Right lobe of liver (tissue), 6 donors: ENCODE results near the gene STX7. TPM values are rescaled to one million over a fixed set of nuclear protein-coding genes. Genes with fewer than 3 reads are reported as not detected.

ENCODE experiments used
- ATAC-seq, 4 donors: fragments of 200-7000 bp; cut with Tn5 transposase; one replicate each; pipeline ENCODE4 v1.9.1; 2020; ENCODE audit warnings: mild to moderate bottlenecking in 4 of 4, moderate library complexity in 4 of 4
- DNase-seq, 3 donors: peaks; one replicate each; pipeline ENCODE4 v3.0.0-alpha.2; 2020
- H3K27ac ChIP-seq, 3 donors: fragments of 200-600 bp; one replicate each; pipeline ENCODE4 v1.8.0; 2022
- H3K27me3 ChIP-seq, 2 donors: fragments of 200-600 bp; one replicate each; pipeline ENCODE4 v1.8.0; 2022
- H3K36me3 ChIP-seq, 4 donors: fragments of 200-600 bp; sonication (generic) in 1 of 4; one replicate each; pipeline versions ENCODE4 v1.5.1 to v1.8.0; 2017 to 2022; ENCODE audit warnings: control low read depth in 1 of 4
- H3K4me1 ChIP-seq, 4 donors: fragments of 200-600 bp; sonication (generic) in 1 of 4; one replicate each; pipeline versions ENCODE4 v1.5.1 to v1.8.0; 2017 to 2022; ENCODE audit warnings: control low read depth in 1 of 4
- H3K4me3 ChIP-seq, 3 donors: fragments of 200-600 bp; one replicate each; pipeline ENCODE4 v1.8.0; 2022
- H3K9me3 ChIP-seq, 4 donors: fragments of 200-600 bp; sonication (generic) in 1 of 4; one replicate each; pipeline versions ENCODE4 v1.5.1 to v1.8.0; 2017 to 2022; ENCODE audit warnings: control low read depth in 1 of 4
- POLR2A ChIP-seq: fragments of 450-650 bp; IDR thresholded peaks from one replicate; pipeline ENCODE4 v1.6.1; 2017; ENCODE audit warnings: antibody characterized with exemption, mild to moderate bottlenecking
- WGBS: methylation state at CpG from one replicate; pipeline ENCODE4 v1.1.6; 2018; ENCODE audit warnings: low coverage, low lambda C conversion rate; ENCODE audit not compliant: insufficient coverage; ENCODE audit errors: missing lambda C conversion rate; 5-methylcytosine and 5-hydroxymethylcytosine counted together
- intact Hi-C, 2 donors: fragments of 100-400 bp; cut with DNase I; formaldehyde crosslinking; loops; one replicate each; pipeline versions ENCODE4 v1.11.2 to v1.14.1; 2022
- total RNA-seq, 6 experiments: library from RNA; depleted of rRNA in 2 of 6; stranded (reverse); fragments of >200 nt in 2 of 6; fragmentation: NEBNext Ultra II Directional in 3 of 6; extraction: Animal tissue kit (Norgen Biotek cat#: 25700) in 3 of 6; gene quantifications; one replicate each; pipeline versions ENCODE4 v1.1.0 to v1.2.4, GENCODE V29; 2016 to 2023
- TF ChIP-seq, protein P1 (sequence below), 4 donors: fragments of 200-600 bp in 3 of 4; fragments of 450-650 bp in 1 of 4; IDR thresholded peaks; one replicate each; pipeline versions ENCODE4 v1.5.1 to v1.8.0; 2016 to 2022; ENCODE audit warnings: antibody characterized with exemption in 4 of 4, mild to moderate bottlenecking in 2 of 4
- donor health status: DM: no; HTN: yes; CAD: no.
- donor health status: DM: no; HTN: no; CAD: no.
- donor health status: DM: no; HTN: no; CAD: no.
- donor health status: DM: no; HTN: yes; CAD: no.
- donor health status: DM: no; HTN: yes; CAD: no.

The STX7 gene
- total RNA-seq, 6 experiments from 2014 or later: 14.9 to 28.5 (median 17.0) TPM

DNA sequence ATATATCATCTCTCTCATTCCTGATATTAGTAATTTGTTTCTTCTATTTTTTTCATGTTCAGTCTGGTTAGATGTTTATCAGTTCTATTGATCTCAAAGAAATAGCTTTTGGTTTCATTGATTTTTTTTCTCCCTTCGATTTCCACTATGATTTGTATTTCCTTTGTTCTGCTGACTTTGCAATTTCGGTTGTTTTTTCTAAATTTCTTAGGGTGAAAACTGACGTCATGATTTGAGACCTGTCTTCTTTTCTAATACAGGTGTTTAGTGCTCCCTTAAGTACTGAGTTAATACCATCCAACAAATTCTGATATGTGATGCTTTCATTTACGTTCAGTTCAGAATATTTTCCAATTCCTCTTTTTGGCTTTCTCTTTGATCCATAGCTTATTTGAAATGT, 25.2 kb downstream of the STX7 start:
- ATAC-seq (no peak), DNase-seq (no peak)
- no peaks in the 10 kb centered on the region for H3K9me3 ChIP-seq
- 42% methylated on average over 4 of the region's 4 CpGs for WGBS
- H3K4me3 ChIP-seq: no peak overlapping the region
- intact Hi-C loops: no loop called here
- no peak overlapping the region for H3K27ac ChIP-seq
- TF ChIP-seq POLR2A: no peak
- TF ChIP-seq, protein P1, sequence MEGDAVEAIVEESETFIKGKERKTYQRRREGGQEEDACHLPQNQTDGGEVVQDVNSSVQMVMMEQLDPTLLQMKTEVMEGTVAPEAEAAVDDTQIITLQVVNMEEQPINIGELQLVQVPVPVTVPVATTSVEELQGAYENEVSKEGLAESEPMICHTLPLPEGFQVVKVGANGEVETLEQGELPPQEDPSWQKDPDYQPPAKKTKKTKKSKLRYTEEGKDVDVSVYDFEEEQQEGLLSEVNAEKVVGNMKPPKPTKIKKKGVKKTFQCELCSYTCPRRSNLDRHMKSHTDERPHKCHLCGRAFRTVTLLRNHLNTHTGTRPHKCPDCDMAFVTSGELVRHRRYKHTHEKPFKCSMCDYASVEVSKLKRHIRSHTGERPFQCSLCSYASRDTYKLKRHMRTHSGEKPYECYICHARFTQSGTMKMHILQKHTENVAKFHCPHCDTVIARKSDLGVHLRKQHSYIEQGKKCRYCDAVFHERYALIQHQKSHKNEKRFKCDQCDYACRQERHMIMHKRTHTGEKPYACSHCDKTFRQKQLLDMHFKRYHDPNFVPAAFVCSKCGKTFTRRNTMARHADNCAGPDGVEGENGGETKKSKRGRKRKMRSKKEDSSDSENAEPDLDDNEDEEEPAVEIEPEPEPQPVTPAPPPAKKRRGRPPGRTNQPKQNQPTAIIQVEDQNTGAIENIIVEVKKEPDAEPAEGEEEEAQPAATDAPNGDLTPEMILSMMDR (IDR thresholded peaks at IDR 0.05): no peak
- H3K36me3 ChIP-seq: no peaks in the 10 kb centered on the region
- no peaks in the 10 kb centered on the region for H3K4me1 ChIP-seq
- H3K27me3 ChIP-seq: no peaks in the 10 kb centered on the region

DNA sequence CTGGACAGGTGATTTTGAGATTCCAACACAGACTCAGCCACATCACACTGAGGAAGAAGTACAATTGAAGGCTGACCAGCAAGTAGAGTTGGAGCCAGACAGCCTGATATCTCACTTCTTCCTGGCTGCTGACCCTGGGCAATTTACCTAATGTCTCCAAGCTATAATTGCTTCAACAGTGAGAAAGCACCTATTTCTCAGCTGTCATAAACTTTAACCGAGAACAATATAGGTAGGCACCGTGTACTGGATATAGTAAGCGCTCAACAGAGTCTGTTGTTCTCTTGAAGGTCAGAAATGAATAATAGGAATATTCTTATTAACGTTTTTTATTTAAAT, 28.3 kb downstream of the STX7 start:
- no peak for DNase-seq
- H3K27me3 ChIP-seq: no peaks in the 10 kb centered on the region
- TF ChIP-seq, protein P1 (IDR thresholded peaks at IDR 0.05): no peak
- no peak for TF ChIP-seq POLR2A
- WGBS: 81% methylated on average over 4 of the region's 4 CpGs
- H3K4me1 ChIP-seq: no peaks in the 10 kb centered on the region
- peak in 1 of 4 donors; percentile 16 for ATAC-seq
- intact Hi-C loops: no loop called here
- H3K36me3 ChIP-seq: no peaks in the 10 kb centered on the region
- no peak overlapping the region for H3K27ac ChIP-seq
- H3K4me3 ChIP-seq: no peak overlapping the region
- no peaks in the 10 kb centered on the region for H3K9me3 ChIP-seq

DNA sequence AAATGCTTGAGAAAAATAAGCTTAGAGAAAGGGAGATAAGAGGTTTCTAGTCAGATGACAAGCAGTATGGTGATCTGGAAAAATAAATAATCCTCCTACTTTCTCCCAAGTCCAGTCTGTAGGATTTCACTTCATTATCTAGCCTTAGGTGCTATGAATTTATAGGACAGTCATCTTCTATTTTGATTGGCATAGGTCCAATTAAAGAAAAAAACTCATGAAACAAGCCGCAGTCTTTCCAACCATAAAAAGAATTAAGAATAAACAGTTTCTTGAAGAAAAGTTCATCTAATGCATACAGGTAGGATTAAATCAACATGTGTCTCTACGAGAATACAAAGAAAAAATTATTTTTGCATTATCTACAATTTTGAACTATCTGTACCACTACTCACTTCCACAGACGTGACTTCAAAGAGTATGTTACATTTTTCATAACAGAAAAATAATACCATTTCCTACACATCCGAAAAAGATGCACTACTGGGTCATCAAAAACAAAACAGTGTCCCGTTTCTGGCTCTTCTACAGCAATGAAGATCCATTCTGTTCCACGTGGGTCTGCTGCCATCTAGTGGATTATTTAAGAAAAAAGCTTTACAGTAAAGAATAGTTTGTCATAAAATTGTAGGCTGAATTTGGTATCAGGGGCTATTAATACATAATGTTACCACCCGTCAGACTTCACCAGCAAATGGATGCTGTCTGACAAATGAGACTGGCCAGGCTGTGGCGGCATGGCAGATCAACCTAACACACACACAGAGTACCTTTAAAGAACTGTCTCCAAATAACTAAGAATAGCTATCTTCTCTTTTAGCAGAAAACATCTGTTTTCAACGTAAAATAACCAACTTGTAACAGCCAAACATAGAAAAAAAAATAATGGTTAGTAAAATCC, 28.9 kb downstream of the STX7 start:
- Histone ChIP-seq H3K27ac (no peak overlapping the region), H3K4me3 (no peak overlapping the region), H3K27me3 (no peaks in the 10 kb centered on the region), H3K9me3 (no peaks in the 10 kb centered on the region), H3K36me3 (no peaks in the 10 kb centered on the region), H3K4me1 (no peaks in the 10 kb centered on the region)
- DNase-seq (no peak), ATAC-seq (peak; percentile 82 to 93 (median 90))
- no peak for TF ChIP-seq POLR2A
- TF ChIP-seq, protein P1 (IDR thresholded peaks at IDR 0.05): peak; percentile 75 to 77 (median 76)
- WGBS: 20% methylated on average over 9 of the region's 9 CpGs
- intact Hi-C loops: no loop called here

DNA sequence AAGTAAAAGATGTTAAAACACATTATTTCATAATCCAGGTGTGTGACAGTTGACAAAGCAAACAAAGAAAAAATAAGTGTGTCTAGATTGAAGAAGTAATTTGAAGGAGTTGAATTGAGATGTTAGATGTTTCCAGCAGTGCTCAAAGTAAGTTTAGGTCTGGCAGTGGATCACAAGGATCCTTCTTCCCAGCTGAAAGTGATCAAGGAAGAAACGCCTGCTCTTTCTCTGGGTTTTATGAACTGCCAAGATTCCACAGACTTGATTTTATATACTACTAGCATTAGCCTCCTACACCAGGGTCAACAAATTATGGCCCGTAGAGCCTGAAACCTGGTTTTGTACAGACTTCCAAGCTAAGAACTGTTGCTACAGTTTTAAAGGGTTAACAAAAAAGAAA, 30.3 kb downstream of the STX7 start:
- Histone ChIP-seq H3K27ac (no peak overlapping the region), H3K4me1 (no peaks in the 10 kb centered on the region), H3K27me3 (no peaks in the 10 kb centered on the region), H3K36me3 (no peaks in the 10 kb centered on the region), H3K4me3 (no peak overlapping the region), H3K9me3 (no peaks in the 10 kb centered on the region)
- ATAC-seq (no peak), DNase-seq (no peak)
- 88% methylated on average over 2 of the region's 2 CpGs for WGBS
- intact Hi-C loops: no loop called here
- TF ChIP-seq, protein P1 (IDR thresholded peaks at IDR 0.05): no peak
- TF ChIP-seq POLR2A: no peak
